ENCODE results near the gene EPHA6.

The EPHA6 gene

DNA sequence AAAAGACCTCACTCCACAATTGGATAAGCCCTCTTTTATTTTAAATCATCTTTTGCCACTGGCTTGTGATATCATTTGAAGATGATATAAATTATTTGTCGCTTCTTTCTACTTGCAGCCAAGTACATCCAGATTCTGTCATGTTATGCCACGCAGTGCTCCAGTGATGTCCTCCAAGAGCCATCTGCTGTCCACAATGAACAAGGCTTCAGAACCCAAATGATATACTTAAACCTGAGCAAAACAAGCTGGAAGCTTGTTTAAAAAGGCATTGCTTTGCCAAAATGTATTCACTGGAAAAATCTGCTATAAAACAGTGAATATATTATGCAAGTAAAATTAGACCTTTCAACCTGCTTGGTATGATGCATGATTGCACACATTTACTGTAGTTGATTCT lies 891.4 kb downstream of the EPHA6 start:
- no peak for DNase-seq (ENCODE audit: low read depth)

DNA sequence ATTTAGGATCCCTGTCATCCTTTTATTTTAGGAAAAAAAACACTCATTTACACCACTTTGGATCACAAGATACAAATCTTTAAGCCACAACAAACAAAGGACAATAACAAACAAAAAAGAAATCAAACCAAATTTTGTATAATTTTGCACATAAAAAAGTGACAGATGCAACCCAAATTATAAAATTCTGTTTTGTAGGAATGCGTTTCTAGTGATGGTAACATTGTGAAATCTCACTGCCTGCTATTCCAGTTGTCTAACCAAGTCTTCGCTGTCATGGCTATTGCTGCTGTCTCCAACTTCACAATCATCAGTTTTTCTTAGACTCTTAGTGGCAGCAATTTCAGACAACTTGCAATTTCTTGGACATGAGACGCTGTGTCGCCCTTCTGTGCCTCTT lies 891.8 kb downstream of the EPHA6 start:
- DNase-seq (ENCODE audit: low read depth), result no peak

DNA sequence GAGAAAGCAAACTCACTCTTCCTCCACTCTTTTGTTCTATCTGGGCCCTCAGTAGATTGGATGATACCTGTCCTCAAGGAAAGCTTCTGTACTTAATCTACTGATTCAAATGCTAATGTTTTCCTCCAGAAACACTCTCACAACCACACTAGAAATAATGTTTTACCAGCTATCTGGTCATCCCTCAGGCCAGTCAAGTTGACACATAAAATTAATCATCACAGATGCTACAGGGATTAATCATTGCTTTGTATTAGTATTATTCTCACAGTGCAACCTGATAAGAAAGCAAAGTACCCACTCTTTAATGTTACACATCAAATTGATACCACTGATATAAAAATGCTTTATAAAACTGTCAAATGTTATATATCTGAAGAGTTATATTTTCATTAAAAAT lies 897.3 kb downstream of the EPHA6 start:
- no peak for DNase-seq (ENCODE audit: low read depth)

DNA sequence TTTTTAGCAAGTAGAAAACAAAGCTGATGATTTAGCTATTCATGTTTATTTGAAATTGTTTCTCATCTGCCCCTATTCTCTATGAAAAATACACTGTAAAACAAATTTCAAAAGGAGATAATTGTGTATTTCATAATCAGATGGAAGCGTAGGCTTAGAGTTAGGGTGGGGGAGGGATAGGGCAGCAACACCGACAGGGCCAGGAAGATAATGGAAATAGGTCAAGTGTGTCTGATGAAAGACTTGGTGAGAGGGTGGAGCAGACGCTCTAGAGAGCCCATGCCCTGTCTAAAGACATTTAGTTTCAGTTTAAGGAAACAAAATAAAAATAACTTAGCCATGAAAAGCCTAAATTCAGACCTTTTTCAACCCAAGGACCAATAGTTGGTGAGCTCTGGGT lies 898.5 kb downstream of the EPHA6 start:
- no peak for DNase-seq (ENCODE audit: low read depth)

DNA sequence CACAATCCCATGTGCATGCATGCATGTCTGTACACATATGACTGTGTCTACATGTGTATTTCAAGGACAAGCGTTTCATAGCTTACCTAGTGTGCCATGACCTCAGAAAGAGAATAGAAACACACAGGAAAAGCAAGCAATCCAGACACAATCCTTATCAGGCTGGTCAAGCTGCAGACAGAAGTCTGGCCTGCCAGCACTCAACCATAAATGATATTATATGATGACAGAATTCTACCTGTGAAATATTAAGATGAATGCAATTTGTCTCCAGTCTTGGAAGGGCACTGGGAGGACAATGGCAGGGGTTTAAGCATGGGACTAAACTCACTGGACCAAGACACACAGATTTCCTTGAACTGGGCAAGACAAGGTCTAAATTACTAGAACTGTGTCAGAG lies 899.2 kb downstream of the EPHA6 start:
- no peak for DNase-seq (ENCODE audit: low read depth)

DNA sequence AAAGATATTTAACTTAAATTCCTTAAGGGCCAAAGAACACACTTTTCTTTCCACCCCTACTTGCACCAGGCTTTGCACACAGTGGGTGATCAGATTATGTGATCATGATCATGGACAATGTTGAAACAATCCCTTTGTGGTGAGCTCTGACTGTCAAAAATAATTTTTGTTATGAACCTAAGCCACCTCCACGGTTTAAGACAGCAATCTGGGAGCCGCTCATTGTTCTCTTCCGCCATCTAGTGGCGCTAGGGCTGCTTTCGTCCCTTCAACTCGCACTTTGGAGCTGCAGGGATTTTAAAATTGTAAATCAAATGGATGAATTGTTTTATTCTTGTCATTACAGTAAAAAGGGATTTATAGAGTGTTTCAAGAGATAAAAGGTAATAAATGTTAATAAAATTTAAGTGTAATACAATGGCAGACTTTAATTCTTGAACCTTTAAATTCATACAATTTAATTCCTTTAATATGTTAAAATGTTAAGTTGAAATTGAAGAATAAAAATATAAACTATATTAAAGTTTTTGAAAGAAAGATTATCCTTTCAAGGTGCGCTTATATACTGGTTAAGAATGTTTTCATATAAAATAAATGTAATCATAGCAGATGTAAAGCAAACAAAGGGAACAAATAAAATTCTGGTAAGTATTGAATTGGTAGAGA lies 904.9 kb downstream of the EPHA6 start:
- DNase-seq (ENCODE audit: low read depth), result peak; percentile 47

DNA sequence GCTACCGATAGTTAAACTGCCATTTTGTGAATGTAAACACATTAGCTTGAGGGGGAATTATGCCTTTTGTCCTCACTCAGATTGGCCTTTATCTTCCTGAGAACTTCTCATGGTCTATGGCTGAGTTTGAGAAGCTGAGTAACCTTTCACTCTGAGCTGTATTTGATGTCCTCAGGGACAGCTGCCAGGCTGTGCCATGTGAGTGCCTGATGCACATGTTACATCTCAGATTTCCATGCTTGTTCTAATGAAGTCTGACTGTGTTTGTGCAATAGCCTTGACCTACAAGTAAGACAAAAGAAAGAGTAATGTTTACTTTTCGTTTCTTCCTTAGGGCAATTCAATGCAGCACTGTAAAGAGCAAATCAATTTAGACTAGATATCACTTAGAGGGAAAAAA lies 906.0 kb downstream of the EPHA6 start:
- peak; percentile 26 for DNase-seq (ENCODE audit: low read depth)

DNA sequence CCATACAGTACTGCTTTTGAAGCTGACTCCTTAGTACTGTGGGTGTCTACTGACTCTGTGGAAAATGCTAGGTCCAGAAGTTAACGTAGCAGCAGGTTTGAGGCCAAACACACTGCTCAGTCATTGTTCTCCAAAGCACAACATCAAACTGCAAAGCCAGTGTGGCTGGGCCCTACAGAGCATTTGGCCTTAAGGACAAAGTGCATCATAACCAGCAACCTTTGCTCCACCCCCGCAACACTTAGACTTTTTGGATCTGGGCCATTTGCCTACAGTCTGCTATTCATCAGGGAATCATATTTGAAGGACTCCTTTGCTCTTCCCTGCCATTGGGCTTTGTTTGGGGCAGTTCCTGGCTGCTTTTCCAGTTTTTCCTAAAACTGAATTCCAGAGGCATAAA lies 907.1 kb downstream of the EPHA6 start:
- DNase-seq (ENCODE audit: low read depth), result no peak

DNA sequence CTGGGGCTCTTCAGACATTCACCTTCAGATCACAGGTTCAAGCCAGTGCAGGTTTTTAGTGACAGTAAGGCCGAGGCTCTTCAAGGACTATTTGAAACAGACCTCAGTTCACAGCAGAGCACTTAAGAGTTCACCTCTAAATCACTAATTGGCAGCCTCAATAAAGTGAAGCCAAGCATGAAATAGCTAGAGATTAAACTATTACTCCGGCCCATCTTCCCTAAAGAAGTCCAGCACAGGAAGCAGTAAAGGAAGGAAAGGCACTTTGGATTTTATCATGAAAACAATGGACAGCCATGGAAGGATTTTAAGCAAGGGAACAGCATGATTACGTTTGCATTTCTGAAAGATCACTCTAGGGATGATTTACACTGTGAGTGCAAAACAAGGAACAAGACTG lies 922.5 kb downstream of the EPHA6 start:
- no peak for DNase-seq (ENCODE audit: low read depth)

DNA sequence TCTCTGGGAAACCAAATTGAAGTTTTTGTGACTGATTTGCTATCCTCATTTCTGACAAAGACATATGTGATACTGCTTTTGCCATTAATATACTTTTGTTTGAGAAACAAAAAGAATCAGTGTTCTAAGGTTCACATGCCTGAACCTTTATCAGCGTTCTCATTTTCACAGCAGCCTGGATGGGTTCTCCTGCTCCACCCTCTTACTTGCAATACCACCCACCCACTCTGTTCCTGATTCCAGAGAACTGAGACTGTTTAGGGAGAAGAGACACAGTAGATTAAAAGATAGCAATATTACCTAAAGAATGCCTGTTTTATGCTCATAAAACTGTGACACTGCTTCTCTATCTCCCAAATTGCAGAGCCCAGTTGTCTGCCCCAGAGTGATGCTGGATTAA lies 924.4 kb downstream of the EPHA6 start:
- no peak for DNase-seq (ENCODE audit: low read depth)

DNA sequence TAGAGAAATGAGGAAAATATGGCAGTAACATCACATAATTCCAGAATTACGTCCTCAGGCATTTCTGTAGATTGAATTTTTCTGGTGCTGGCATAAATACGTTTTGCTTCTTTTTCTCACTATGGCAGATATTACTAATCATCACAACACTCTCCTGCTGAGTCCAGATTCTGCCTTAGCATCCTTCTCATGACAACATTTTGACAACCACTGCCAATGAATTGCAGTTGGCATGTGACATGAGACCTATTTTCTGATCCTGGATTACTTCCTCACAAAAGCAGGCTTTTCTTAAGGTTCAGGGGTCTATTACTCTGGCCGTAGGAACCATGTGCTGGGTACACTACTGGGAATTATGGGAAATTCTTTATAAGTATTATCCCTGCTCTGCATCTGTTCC lies 927.6 kb downstream of the EPHA6 start:
- no peak for DNase-seq (ENCODE audit: low read depth)

DNA sequence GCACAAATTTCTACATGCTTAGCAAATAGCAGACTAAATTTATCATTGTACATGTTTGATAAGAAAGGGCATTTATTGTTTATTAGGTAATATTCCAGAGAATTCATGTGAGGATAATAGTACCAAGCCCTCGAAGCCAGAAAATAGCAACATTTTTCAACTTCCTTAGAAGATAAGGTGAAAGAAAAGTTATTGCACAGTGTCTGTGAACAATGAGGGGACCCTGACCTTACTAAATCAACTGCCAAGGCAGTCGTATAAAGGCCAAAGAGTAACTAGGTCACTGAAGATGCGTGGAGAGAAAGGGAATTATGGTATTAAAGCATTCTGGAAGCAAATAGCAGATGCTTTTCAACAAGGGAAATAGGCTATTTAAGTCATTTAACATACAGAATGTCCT lies 929.9 kb downstream of the EPHA6 start:
- DNase-seq (ENCODE audit: low read depth), result no peak

DNA sequence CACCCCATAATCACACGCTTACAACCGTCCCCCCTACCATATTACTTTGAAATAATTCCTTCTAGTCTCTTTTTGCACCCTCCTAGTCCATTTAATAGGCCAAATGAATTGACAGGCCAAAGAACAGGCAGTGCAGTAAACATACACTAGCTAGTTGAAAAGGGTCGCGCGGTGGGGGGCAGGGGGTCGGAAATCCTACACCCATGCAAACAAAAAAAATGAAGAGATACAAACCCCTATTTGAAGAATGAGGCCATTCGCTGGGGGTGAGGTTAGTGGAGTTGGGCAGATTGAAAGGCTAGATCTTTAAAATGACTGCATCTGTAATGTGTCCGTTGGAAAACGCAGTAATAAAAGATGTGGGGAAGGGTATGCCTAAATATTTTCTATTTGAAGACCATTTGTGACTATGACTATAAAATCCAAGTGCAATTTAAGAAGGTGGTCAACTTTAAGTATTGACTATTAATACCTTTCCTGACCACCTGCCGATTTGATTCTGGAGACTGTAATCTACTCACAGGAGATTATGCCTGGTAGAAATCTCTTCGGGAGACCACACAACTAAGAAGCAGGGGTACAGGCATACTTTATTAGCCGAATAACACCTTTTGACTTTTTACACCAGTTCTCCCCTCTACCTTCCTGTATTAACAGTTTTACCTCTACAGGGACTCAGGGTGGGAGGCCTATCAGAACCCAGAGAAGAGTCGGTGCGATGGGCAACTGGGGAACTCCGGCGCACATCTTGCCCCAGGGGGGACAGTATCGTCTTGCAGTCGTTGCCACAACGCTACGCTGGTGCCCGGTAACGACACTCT lies 949.4 kb downstream of the EPHA6 start:
- DNase-seq (ENCODE audit: low read depth), result no peak

DNA sequence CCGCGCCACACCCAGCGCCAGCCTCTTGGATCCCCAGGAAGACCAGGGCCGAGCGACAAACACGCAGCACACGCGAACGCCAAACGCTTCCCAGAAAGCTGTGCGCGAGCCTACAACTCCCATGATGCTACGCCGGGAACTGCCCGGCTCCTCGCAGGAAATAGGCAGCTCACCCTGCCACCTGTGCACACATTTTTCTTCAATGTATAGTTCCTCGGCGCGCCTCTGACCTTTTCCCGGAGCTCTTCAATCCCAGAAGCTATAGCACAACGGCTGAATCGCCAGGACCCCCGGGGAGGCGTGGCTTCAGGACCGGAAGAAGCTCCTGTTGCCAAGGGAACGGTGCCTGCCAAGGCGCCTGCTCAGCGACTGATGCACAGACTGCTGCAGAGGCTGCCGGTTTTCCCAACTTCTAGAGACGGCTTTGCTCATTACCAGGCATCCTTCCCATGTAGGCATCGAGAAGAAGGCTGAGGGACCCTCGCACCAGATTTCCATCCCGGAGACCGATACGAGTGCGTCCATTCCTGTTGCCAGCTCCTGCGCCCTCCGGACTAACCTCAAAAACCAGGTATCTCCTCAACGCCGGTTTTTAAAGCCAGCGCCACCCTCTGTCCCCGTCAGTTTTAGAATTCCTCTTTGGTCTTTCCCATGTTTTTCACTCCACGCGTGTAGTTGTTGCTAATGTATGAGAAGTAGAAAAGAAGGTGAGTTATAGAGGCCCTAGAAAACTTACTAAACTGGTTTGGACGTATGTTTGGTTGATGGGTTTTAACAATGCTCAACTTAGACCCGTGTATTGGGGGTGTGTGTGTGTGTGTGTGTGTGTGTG lies 950.2 kb downstream of the EPHA6 start, which contains the start of gene ARL6:
Gene ARL6 (plus strand): TSS at position 352 of the 832 bp plus-strand sequence. CDS start 3,350 bp downstream, outside the sequence.
- DNase-seq (ENCODE audit: low read depth), result peak; percentile 84

DNA sequence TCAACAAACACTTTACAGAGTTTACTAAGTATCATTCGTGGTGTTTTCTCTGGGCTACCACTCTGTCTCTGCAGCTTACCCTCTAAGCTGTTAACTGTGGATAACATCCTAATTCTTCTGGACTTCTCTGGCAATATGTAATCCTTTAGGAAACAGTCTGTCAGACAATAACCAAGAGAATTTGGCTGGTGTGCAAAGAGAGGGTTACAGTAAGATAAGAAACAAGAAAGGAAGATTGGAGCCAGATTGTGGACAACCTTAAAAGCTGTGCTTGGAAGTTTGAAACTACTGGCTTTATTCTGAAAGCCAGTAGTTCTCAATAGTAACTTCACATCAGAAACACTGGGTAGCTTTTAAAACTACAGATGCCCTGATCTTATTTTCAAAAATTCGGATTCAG lies 950.9 kb downstream of the EPHA6 start:
- no peak for DNase-seq (ENCODE audit: low read depth)

DNA sequence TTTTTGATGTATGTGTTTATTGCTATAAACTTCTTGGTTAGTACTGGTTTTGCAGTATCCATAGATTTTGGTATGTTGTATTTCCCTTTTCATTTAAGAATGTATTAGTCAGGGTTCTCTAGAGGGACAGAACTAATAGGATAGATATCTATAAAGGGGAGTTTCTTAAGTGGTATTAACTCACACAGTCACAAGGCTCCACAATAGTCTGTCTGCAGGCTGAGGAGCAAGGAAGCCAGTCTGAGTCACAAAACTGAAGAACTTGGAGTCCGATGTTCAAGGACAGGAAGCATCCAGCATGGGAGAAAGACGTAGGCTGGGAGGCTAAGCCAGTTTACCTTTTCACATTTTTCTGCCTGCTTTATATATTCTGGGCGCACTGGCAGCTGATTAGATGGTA lies 958.5 kb downstream of the EPHA6 start:
- DNase-seq (ENCODE audit: low read depth), result no peak

DNA sequence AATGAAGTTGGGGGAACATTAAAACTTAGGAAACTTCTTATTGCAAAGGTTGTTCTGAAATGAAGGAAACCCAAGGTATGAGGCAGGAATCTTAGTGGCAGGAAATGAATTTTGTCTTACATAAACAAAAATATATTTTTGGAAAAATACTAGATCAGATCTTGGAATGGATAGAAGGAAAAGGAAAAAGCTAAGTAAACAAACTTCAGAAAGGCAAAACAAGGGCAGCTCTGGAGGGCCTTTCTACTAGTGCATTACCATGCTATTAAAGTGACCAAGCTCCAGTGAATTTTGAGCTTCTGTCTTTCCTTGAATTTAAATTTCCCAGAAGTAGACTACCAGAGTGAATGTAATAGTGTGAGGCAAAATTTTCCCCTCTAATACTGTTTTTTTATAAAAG lies 963.8 kb downstream of the EPHA6 start:
- no peak for DNase-seq (ENCODE audit: low read depth)

DNA sequence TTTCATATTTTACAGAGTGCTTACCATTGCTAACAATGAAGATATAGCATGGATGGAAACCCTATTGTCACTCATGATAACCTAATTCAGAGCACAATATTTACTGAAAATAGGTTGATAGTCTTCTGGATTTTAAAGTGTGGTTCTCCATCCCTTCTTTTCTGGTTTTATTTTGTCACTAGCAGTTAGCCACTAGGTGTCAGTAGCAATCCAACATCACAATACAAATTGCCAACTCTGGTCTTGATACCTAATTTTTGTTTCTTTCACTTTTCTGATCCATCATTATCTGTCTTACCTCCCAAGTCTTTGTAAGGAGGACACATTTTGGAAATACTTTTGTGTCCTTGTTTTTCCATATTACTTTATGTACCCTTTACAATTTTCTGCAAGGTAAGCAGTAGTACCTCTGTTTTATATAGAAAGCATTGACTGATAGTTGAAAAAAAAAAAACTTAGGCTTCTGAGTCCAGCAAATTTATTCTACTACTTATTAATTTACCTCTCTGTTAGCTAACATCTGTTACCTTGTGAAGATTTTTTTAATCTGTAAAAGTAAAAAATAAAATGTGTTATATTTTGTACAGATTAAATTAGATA lies 979.1 kb downstream of the EPHA6 start:
- peak; percentile 31 for DNase-seq (ENCODE audit: low read depth)

DNA sequence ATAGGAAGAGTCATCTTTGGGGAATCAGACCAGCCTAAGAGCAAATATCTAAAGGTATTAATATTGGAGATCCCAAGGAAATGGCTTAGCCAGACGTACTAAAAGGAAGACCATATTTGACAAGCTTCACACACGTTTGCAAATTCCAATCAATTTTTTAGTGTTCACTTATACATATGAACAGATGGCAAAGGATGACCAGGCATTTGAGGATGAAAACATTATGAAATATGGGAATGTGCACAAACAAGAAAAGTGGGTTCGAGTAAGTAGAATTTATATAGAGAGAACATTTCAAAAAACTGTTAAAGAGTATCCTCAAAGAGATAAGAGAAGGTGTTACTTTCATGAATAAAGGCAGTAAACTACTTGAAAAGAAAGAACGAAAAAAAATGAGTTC lies 981.6 kb downstream of the EPHA6 start:
- no peak for DNase-seq (ENCODE audit: low read depth)

All from fibroblast of gingiva (primary cell).